Stomach (tissue), 4 donors: Measurements from ENCODE around the gene PGPEP1.

Source experiments
- POLR2A ChIP-seq, 4 donors: fragments of 450-650 bp; IDR thresholded peaks; one replicate each; pipeline ENCODE4 v1.6.1; 2016; ENCODE audit warnings: antibody characterized with exemption in 4 of 4, control low read depth in 2 of 4, mild to moderate bottlenecking in 1 of 4, moderate library complexity in 1 of 4
- POLR2AphosphoS5 ChIP-seq, 3 donors: sonication (generic); formaldehyde crosslinking; IDR thresholded peaks; one replicate each; pipeline ENCODE4 v1.6.1; 2016; ENCODE audit warnings: antibody characterized with exemption in 3 of 3
- TF ChIP-seq, protein P1 (sequence below), 7 experiments: fragments of 450-650 bp in 4 of 7; fragments of 200-600 bp in 3 of 7; sonication (generic) in 3 of 7; IDR thresholded peaks; one replicate each; pipeline ENCODE4 v1.5.1; 2016 to 2019; ENCODE audit warnings: antibody characterized with exemption in 7 of 7, control low read depth in 2 of 7, mild to moderate bottlenecking in 1 of 7

GRCh38 chr19:18310118-18310909 lies 30.1 kb upstream of the PGPEP1 start:
- TF ChIP-seq POLR2A (IDR thresholded peaks at IDR 0.05), result no peak
- TF ChIP-seq POLR2AphosphoS5 (IDR thresholded peaks at IDR 0.05), result no peak
- TF ChIP-seq, protein P1, sequence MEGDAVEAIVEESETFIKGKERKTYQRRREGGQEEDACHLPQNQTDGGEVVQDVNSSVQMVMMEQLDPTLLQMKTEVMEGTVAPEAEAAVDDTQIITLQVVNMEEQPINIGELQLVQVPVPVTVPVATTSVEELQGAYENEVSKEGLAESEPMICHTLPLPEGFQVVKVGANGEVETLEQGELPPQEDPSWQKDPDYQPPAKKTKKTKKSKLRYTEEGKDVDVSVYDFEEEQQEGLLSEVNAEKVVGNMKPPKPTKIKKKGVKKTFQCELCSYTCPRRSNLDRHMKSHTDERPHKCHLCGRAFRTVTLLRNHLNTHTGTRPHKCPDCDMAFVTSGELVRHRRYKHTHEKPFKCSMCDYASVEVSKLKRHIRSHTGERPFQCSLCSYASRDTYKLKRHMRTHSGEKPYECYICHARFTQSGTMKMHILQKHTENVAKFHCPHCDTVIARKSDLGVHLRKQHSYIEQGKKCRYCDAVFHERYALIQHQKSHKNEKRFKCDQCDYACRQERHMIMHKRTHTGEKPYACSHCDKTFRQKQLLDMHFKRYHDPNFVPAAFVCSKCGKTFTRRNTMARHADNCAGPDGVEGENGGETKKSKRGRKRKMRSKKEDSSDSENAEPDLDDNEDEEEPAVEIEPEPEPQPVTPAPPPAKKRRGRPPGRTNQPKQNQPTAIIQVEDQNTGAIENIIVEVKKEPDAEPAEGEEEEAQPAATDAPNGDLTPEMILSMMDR (IDR thresholded peaks at IDR 0.05), result no peak
